SK-N-SH (cell line): ENCODE data around the gene ZNF236. TPM values are rescaled to one million over a fixed set of nuclear protein-coding genes. Genes with fewer than 3 reads are reported as not detected.

ENCODE experiments used
- CTCF ChIA-PET: fragments of 300-600, 350-600 bp; formaldehyde crosslinking; extraction: SDS; loops from one replicate; lab custom pipeline; 2021; lab: Yijun Ruan, JAX
- POLR2A ChIA-PET: fragments of 350-600 bp; sonication (Branson Sonifier 250); formaldehyde crosslinking; extraction: SDS; loops from one replicate; lab custom pipeline; 2020; ENCODE audit warnings: antibody characterized with exemption, inconsistent platforms; lab: Yijun Ruan, JAX
- DNase-seq: peaks from one replicate; pipeline ENCODE4 v3.0.0; 2012
- H2AFZ ChIP-seq: fragments of 200-600 bp; sonication (generic); 2 replicates; pipeline ENCODE4 v1.8.1; 2016; ENCODE audit warnings: antibody characterized with exemption, mild to moderate bottlenecking, low read depth
- H3F3A ChIP-seq: fragments of 200-600 bp; sonication (generic); replicated peaks from 2 replicates; pipeline ENCODE3; 2016; ENCODE audit warnings: antibody characterized with exemption, mild to moderate bottlenecking; ENCODE audit not compliant: insufficient read depth
- H3K27ac ChIP-seq, 2 experiments: fragments of 200-500 bp in 1 of 2; fragments of 200-600 bp in 1 of 2; sonication (Bioruptor generic) in 1 of 2; sonication (generic), shearing (Covaris generic) in 1 of 2; 2 replicates each; pipeline versions ENCODE4 v1.5.1 to v1.6.1; 2014 to 2016; ENCODE audit warnings: low read depth in 2 of 2, inconsistent platforms in 1 of 2, low read length in 1 of 2, mild to moderate bottlenecking in 1 of 2, mixed read lengths in 1 of 2
- H3K27me3 ChIP-seq: fragments of 200-600 bp; sonication (generic), shearing (Covaris generic); 2 replicates; pipeline ENCODE4 v1.6.1; 2016; ENCODE audit warnings: mixed run types; ENCODE audit not compliant: insufficient read depth
- H3K36me3 ChIP-seq, 2 experiments: fragments of 200-500 bp in 1 of 2; fragments of 200-600 bp in 1 of 2; sonication (Bioruptor generic) in 1 of 2; sonication (generic) in 1 of 2; replicated peaks in 1 of 2; 2 replicates each; pipeline versions ENCODE3 to v1.5.1; 2014 to 2016; ENCODE audit warnings: low read length in 1 of 2, mild to moderate bottlenecking in 1 of 2; ENCODE audit not compliant: insufficient read depth in 2 of 2, control insufficient read depth in 1 of 2
- H3K4me1 ChIP-seq, 2 experiments: fragments of 200-500 bp in 1 of 2; fragments of 200-600 bp in 1 of 2; sonication (Bioruptor generic) in 1 of 2; sonication (generic), shearing (Covaris generic) in 1 of 2; 2 replicates each; pipeline versions ENCODE4 v1.5.1 to v1.6.1; 2014 to 2016; ENCODE audit warnings: low read depth in 1 of 2, low read length in 1 of 2, mixed run types in 1 of 2; ENCODE audit not compliant: insufficient read depth in 2 of 2, control insufficient read depth in 1 of 2
- H3K4me2 ChIP-seq: fragments of 200-600 bp; sonication (generic), shearing (Covaris generic); 2 replicates; pipeline ENCODE4 v1.6.1; 2017; ENCODE audit warnings: mixed run types
- H3K4me3 ChIP-seq, 2 experiments: fragments of 200-500 bp in 1 of 2; fragments of 200-600 bp in 1 of 2; sonication (Bioruptor generic) in 1 of 2; sonication (generic), shearing (Covaris generic) in 1 of 2; 2 replicates each; pipeline versions ENCODE4 v1.5.1 to v1.8.1; 2014 to 2016; ENCODE audit warnings: low read depth in 2 of 2, inconsistent platforms in 1 of 2, low read length in 1 of 2, mild to moderate bottlenecking in 1 of 2, mixed read lengths in 1 of 2, moderate library complexity in 1 of 2
- H3K79me2 ChIP-seq: fragments of 200-600 bp; sonication (generic); 2 replicates; pipeline ENCODE4 v1.8.1; 2017; ENCODE audit warnings: mild to moderate bottlenecking; ENCODE audit not compliant: insufficient read depth
- H3K9ac ChIP-seq: fragments of 200-600 bp; sonication (generic); 2 replicates; pipeline ENCODE4 v1.6.1; 2017; ENCODE audit warnings: mixed run types
- H3K9me2 ChIP-seq: fragments of 200-600 bp; sonication (generic); 2 replicates; pipeline ENCODE4 v1.6.1; 2017; ENCODE audit warnings: mixed run types
- H3K9me3 ChIP-seq: fragments of 200-600 bp; sonication (generic); 2 replicates; pipeline ENCODE4 v1.6.1; 2017; ENCODE audit warnings: mixed run types, mild to moderate bottlenecking, moderate library complexity
- H4K20me1 ChIP-seq: fragments of 200-600 bp; sonication (generic); 2 replicates; pipeline ENCODE4 v1.6.1; 2017; ENCODE audit warnings: mild to moderate bottlenecking, mixed run types; ENCODE audit not compliant: insufficient read depth
- CHD2 ChIP-seq: fragments of 150-350 bp; IDR thresholded peaks from 2 replicates; pipeline ENCODE4 v1.6.1; 2018; ENCODE audit warnings: low read length; ENCODE audit not compliant: partially characterized antibody
- ELF1 ChIP-seq: IDR thresholded peaks from 2 replicates; pipeline ENCODE4 v1.4.0; 2012
- EP300 ChIP-seq, 2 experiments: IDR thresholded peaks; 2 replicates each; pipeline versions ENCODE4 v1.4.0 to v1.6.1; 2012; ENCODE audit warnings: borderline replicate concordance in 1 of 2, low read depth in 1 of 2, low read length in 1 of 2
- EZH2phosphoT487 ChIP-seq: fragments of 200-600 bp; sonication (generic); IDR thresholded peaks from 2 replicates; pipeline ENCODE4 v1.6.1; 2017; ENCODE audit warnings: low read depth, mixed run types, mild to moderate bottlenecking, antibody characterized with exemption, moderate library complexity, borderline replicate concordance
- GABPA ChIP-seq: IDR thresholded peaks from 2 replicates; pipeline ENCODE4 v1.4.0; 2012; ENCODE audit warnings: low read depth, mild to moderate bottlenecking
- GATA2 ChIP-seq: sonication (generic); formaldehyde crosslinking; IDR thresholded peaks from 2 replicates; pipeline ENCODE4 v1.5.0; 2020; ENCODE audit warnings: mild to moderate bottlenecking, missing genetic modification reagents
- MEF2A ChIP-seq: IDR thresholded peaks from 2 replicates; pipeline ENCODE4 v1.4.0; 2012; ENCODE audit warnings: low read depth, borderline replicate concordance
- MXI1 ChIP-seq: IDR thresholded peaks from 2 replicates; pipeline ENCODE4 v1.6.1; 2012; ENCODE audit warnings: mild to moderate bottlenecking, low read depth, low read length, improper control_type of control experiment
- POLR2AphosphoS5 ChIP-seq: IDR thresholded peaks from 2 replicates; pipeline ENCODE4 v1.6.1; 2012; ENCODE audit warnings: low read depth, low read length
- RAD21 ChIP-seq: IDR thresholded peaks from 2 replicates; pipeline ENCODE4 v1.6.1; 2012; ENCODE audit warnings: mild to moderate bottlenecking, low read length
- RXRA ChIP-seq: IDR thresholded peaks from 2 replicates; pipeline ENCODE4 v1.4.0; 2012; ENCODE audit warnings: low read depth, mild to moderate bottlenecking, borderline replicate concordance
- TAF1 ChIP-seq: IDR thresholded peaks from 2 replicates; pipeline ENCODE4 v1.6.1; 2012; ENCODE audit warnings: low read depth, mild to moderate bottlenecking, low read length, moderate library complexity, borderline replicate concordance
- TCF12 ChIP-seq: IDR thresholded peaks from 2 replicates; pipeline ENCODE4 v1.4.0; 2012
- WGBS: methylation state at CpG from one replicate; pipeline ENCODE4 v1.1.6; 2017; ENCODE audit warnings: low lambda C conversion rate; 5-methylcytosine and 5-hydroxymethylcytosine counted together
- polyA plus RNA-seq, 3 experiments: library from polyadenylated mRNA; depleted of rRNA; stranded (reverse); fragments of >200 nt; gene quantifications; 2 replicates each; pipeline ENCODE4 v1.2.3, GENCODE V29; 2012
- TF ChIP-seq, protein P1 (sequence below): IDR thresholded peaks from 2 replicates; pipeline ENCODE4 v1.4.0; 2012; ENCODE audit warnings: low read depth, borderline replicate concordance
- TF ChIP-seq, protein P2 (sequence below): fragments of 200-600 bp; sonication (generic); IDR thresholded peaks from 2 replicates; pipeline ENCODE4 v1.6.1; 2017; ENCODE audit warnings: antibody characterized with exemption, mild to moderate bottlenecking, moderate library complexity
- TF ChIP-seq, protein P3 (sequence below): IDR thresholded peaks from 2 replicates; pipeline ENCODE4 v1.6.1; 2012; ENCODE audit warnings: mild to moderate bottlenecking, low read depth, low read length, moderate library complexity

The ZNF236 gene
- polyA plus RNA-seq, 1 of the 3 experiments (the other 2 are of a cell fraction), result 4.2 TPM

DNA sequence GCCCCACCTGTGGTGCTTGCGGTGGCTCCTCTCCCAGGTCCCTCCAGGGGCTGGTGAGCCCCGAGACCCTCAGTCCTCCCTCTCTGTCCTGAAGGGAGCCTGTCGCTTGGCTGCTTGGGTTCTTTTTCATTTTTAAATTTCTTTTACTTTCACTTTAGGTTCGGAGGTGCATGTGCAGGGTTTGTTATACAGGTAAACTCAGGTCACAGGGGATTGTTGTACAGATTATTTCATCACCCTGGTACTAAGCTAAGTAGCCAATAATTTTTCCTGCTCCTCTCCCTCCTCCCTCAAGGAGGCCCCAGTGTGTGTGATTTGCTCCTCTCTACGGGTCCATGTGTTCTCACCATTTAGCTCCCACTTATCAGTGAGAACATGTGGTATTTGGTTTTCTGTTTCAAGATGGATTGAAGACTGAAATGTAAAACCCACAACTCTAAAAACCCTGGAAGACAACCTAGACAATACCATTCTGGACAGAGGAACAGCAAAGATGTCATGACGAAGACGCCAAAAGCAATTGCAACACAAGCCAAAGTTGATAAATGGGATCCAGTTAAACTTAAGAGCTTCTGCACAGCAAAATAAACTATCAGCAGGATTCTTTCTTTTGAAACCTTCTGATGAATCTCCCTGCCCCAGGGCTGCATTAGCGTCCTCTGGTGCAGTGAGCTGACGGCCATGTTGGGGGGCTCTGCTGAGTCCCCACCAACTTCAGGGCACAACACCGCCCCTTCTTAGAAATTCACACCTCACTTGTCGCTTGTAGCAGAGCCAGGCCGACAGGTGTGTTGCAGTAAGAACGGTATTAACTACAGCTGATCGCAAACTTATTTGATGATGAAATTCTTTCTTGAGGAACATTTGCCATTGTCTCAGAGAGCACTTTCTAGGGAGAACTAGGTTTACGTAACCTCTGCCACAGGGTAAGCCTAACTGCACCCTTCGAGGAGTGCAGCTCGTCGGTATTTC lies 135.3 kb downstream of the ZNF236 start:
- DNase-seq, result no peak
- H3K9ac ChIP-seq, result no peak overlapping the region
- peaks cover 0 to 23% of the 10 kb centered on the region in 2 experiments; a peak in 2 of 4 replicates for H3K4me1 ChIP-seq
- H3K9me2 ChIP-seq, result no peaks in the 10 kb centered on the region
- H3F3A ChIP-seq, result no peaks in the 10 kb centered on the region
- TF ChIP-seq, protein P1, sequence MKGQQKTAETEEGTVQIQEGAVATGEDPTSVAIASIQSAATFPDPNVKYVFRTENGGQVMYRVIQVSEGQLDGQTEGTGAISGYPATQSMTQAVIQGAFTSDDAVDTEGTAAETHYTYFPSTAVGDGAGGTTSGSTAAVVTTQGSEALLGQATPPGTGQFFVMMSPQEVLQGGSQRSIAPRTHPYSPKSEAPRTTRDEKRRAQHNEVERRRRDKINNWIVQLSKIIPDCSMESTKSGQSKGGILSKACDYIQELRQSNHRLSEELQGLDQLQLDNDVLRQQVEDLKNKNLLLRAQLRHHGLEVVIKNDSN, result no peak
- no peak for TF ChIP-seq MEF2A
- no peak for TF ChIP-seq GATA2 (CRISPR knock-in tag)
- no peak for TF ChIP-seq GABPA
- TF ChIP-seq POLR2AphosphoS5, result no peak
- TF ChIP-seq, protein P2, sequence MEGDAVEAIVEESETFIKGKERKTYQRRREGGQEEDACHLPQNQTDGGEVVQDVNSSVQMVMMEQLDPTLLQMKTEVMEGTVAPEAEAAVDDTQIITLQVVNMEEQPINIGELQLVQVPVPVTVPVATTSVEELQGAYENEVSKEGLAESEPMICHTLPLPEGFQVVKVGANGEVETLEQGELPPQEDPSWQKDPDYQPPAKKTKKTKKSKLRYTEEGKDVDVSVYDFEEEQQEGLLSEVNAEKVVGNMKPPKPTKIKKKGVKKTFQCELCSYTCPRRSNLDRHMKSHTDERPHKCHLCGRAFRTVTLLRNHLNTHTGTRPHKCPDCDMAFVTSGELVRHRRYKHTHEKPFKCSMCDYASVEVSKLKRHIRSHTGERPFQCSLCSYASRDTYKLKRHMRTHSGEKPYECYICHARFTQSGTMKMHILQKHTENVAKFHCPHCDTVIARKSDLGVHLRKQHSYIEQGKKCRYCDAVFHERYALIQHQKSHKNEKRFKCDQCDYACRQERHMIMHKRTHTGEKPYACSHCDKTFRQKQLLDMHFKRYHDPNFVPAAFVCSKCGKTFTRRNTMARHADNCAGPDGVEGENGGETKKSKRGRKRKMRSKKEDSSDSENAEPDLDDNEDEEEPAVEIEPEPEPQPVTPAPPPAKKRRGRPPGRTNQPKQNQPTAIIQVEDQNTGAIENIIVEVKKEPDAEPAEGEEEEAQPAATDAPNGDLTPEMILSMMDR, result no peak
- no peak for TF ChIP-seq RXRA
- no peak for TF ChIP-seq CHD2
- TF ChIP-seq TAF1, result no peak
- no peak for TF ChIP-seq MXI1
- no peak for TF ChIP-seq TCF12
- no peak for TF ChIP-seq EZH2phosphoT487
- TF ChIP-seq RAD21, result no peak
- TF ChIP-seq ELF1, result no peak
- TF ChIP-seq, protein P3, sequence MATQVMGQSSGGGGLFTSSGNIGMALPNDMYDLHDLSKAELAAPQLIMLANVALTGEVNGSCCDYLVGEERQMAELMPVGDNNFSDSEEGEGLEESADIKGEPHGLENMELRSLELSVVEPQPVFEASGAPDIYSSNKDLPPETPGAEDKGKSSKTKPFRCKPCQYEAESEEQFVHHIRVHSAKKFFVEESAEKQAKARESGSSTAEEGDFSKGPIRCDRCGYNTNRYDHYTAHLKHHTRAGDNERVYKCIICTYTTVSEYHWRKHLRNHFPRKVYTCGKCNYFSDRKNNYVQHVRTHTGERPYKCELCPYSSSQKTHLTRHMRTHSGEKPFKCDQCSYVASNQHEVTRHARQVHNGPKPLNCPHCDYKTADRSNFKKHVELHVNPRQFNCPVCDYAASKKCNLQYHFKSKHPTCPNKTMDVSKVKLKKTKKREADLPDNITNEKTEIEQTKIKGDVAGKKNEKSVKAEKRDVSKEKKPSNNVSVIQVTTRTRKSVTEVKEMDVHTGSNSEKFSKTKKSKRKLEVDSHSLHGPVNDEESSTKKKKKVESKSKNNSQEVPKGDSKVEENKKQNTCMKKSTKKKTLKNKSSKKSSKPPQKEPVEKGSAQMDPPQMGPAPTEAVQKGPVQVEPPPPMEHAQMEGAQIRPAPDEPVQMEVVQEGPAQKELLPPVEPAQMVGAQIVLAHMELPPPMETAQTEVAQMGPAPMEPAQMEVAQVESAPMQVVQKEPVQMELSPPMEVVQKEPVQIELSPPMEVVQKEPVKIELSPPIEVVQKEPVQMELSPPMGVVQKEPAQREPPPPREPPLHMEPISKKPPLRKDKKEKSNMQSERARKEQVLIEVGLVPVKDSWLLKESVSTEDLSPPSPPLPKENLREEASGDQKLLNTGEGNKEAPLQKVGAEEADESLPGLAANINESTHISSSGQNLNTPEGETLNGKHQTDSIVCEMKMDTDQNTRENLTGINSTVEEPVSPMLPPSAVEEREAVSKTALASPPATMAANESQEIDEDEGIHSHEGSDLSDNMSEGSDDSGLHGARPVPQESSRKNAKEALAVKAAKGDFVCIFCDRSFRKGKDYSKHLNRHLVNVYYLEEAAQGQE, result no peak
- no peak for TF ChIP-seq EP300 (IDR thresholded peaks at IDR 0.05; ENCODE audit: borderline replicate concordance in 1 of 2, low read depth in 1 of 2, low read length in 1 of 2)
- H3K27ac ChIP-seq, result no peak overlapping the region; a peak in 1 of 4 replicates
- no peak overlapping the region for H3K4me2 ChIP-seq
- CTCF ChIA-PET, result interaction anchor here (1.2 to 2.4 kb wide), 4 partner anchors 17 to 35 kb away, joined by 4 to 8 read pairs (median 4); no protein-coding TSS in a partner anchor
- peaks cover 20 to 37% of the 10 kb centered on the region in 2 experiments for H3K36me3 ChIP-seq
- H3K79me2 ChIP-seq, result no peaks in the 10 kb centered on the region
- 94% methylated on average over 15 of the region's 18 CpGs for WGBS
- H2AFZ ChIP-seq, result no peak overlapping the region
- H3K9me3 ChIP-seq, result no peaks in the 10 kb centered on the region
- no peaks in the 10 kb centered on the region for H4K20me1 ChIP-seq
- no peak overlapping the region for H3K4me3 ChIP-seq
- H3K27me3 ChIP-seq, result no peaks in the 10 kb centered on the region
- POLR2A ChIA-PET, result interaction anchor here (0.9 kb wide), 1 partner anchor 8 kb away, joined by 3 read pairs; no protein-coding TSS in a partner anchor
